ENCODE results near the gene ANKRD44.
A peak's percentile ranks its signal among the peaks of the same experiment; 100 is the strongest.
"Not testable (repeated sequence)": the region's sequence is repeated elsewhere in the genome, so short reads cannot be mapped to it uniquely, and the experiment has no call there.

The ANKRD44 gene

DNA sequence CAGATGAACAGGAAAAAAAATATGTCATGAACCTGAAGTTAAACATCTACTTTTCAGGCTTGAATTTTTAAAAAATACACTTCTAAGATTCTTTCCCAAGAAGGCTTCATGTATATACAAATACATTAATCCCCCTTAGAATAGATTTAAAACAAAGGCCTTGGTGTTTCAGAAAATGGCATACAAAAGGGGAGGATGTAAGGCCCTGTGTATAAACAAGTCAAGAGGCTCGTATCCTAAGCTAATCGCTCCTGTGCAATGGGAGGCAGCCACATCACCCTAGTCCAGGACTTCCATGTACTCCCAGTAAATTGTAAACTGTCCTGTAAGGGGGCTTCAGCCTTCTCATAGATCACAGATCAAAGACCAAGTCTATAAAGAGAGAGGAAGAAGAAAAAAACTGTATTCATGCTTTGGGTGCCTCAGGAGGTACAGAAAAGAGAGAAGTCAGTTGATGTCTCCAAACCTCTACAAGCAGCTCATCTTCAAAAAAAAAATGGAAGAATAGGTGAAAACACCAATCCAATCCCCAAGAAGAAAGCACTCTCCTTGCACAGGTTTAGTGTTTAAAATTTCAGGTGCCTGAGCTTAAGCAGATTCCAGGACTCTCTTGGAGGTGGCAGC, 53.9 kb downstream of the ANKRD44 start:
- no peak for DNase-seq

DNA sequence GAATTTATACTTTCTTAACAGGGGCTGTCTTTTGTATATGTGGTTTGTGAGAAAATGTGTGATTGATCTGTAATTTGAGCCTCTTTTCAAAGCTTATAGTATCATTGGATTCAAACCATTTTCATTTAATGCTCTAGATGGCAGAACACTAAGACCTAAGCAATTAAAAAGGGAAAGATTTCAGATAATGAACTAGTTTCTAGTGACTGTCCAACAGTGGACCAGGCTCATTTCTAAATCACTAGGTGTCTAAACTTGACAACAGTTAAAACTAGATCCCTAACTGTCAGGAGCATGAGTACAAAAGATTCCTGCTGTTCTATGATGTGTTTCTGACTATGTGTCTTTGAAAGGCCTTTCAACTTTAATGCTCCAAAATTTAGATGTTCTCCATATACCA, 54.6 kb downstream of the ANKRD44 start:
- no peak for DNase-seq

DNA sequence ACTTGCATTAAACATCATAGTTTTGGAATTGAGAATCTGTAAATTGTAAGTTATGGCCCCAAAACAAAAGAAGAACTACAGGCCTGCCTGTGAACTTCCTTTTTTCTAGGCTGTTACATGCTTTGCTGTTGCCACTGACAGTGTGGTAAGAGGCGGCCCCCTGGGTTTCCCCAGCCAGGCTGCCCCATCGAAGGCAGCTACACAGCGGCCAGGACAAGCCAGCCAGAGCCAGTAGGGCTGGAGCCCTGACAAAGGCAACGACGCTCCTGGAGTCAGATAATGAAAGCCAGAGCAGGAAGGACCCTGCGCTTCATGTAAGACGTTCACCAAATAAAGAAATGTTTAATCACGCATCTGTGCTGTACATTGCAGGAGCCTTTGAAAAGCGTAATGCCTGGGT, 55.0 kb downstream of the ANKRD44 start:
- DNase-seq: peak; percentile 61

DNA sequence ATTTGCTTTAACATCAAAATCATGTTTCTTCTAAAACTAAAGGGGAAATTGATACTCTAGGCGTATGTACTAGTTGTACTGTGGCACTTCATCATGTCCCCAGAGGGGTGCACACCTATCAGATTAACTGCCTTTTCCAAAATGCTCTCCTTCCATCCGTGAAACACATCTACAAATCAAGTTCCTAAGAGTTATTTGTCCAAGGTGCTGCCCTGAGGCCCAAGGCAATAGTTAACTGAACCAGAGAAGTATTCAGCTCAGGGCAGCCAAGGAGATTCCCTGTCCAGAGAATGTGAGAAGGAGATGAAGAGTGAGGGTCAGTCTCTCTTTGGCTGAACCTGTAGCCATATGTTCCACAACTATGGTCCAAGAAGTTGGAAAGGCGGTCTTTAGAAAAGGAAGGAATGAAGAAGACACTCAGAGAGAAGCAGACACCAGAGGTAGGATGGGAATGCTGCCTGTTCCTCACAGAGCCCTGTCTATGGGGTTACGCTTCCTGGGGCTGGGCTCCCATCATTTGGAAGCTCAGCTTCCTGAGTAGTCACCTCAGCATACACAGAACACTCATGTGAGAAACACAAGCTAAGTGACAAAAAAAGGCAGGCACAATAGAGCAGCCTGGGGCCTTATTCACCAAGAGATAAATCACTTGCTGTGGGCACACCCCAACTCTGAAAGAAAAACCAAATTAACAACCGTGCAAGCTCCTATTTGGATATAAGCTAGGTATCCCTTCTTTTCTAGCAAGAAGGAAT, 55.6 kb downstream of the ANKRD44 start:
- no peak for DNase-seq

DNA sequence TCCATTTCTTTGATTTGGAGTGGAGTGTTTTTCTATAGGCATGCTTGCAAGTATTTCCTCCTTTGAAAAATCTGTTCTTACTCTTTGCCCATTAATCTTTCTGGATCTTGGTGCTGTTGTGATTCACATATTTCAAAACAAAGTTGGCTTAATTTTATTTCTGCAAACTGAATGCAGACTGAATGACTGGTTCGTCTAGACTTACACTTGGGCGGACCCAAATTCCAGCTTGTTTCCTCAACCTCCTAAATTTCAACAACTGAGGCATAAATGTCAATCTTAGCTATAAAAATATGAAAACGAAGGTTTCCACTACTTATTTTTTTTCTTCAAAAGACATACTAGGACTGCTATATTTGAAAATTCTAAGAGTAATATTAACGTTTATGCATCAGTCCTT, 59.0 kb downstream of the ANKRD44 start:
- DNase-seq: no peak

DNA sequence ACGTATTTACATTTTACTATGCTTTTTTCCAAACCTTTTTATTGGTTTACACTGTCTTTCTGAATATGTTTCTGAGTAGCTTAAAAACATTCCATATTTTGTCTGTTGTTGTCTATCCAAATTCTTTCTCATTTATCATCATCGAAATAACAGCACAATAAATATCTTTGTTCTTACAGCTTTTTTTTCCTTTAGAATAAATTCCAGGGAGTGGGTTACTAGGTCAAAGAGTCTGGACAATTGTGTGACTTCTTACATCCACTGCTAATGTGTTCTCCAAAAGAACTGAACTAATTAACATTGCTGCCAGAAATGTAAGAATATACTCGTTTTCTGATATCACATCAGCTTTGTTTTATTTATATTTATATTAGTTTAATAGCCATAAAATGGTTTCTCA, 59.4 kb downstream of the ANKRD44 start:
- no peak for DNase-seq

DNA sequence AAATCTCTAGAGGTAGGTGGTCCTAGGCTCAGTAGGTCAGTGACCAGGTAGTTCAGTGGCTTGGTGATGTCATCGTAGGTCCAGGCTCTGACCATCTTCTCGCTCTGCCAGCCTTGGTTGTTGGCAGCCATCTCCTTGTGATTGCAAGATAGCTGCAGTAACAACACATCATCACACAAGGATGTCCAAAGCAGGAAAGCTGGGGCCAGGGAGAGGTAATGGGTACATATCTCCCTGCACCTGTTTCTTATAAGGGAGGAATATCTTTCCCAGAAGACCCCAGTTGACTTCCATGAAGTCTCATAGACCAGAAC, 60.5 kb downstream of the ANKRD44 start:
- no peak for DNase-seq

DNA sequence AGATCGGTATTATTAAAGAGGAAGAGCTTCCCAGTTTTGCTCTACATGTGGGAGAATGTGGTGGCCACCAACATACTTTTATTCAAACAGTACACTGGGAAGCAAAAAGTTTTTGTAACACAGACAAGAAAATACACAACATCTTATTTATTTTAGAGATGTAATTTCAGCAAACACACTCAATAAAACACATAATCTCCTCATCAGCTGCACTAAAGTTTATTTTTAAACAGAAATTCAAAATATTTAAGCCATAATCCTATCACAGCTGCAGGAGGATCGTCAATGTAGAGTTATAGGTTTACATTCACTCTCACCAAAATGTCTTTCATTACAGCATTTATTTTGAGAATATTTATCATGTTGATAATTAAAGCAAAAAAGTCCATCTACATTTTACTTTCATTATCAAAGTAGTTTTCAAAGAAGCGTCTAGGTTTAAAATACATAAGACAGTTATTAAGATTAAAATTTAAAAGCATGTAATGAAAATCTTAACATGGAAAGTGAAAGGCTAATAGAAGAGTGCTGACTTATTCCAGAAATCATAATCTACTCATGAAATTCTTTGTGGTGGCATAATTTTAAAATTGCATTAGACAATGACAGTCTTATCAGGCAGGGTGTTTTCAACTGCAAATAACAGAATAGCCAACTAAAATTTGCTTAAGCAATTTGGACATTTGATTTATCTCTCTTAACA, 61.0 kb downstream of the ANKRD44 start:
- no peak for DNase-seq

DNA sequence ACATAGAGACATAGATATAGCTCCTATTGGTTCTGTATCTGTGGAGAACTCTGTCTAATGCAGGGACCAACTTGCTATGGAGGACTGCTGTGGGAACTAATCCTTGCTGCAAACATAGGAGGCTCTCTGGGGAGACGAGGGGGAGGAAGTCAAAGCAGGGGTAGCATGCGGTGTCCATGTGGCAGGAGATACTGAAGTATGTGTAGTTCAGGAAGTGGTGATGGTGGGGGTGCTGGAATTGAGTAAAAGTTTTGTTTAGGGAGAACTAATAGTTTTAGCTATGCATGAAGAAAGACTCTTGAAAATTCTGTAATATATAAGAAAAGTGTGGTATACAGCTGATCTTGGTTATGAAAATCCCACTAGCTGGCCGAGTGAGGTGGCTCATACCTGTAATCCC, 62.0 kb downstream of the ANKRD44 start:
- DNase-seq: peak; percentile 11

DNA sequence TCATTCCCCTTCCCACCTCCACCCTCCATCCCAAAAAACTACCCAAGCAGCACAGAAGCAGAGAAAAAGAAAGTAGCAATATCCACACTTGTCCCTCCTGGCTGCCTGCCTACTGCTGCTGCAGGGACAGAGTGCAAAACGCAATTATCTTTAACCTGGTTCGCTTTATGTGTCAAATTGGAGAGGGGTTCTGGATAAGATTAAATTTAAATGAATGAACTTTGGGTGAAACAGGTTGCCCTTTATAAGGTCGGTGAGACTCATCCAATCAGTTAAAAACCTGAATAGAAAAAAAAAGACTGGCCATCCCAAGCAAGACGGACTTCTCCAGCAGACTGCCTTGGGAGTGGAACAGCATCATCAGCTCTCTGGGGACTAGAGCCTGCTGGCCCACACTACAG, 62.6 kb downstream of the ANKRD44 start:
- no peak for DNase-seq

DNA sequence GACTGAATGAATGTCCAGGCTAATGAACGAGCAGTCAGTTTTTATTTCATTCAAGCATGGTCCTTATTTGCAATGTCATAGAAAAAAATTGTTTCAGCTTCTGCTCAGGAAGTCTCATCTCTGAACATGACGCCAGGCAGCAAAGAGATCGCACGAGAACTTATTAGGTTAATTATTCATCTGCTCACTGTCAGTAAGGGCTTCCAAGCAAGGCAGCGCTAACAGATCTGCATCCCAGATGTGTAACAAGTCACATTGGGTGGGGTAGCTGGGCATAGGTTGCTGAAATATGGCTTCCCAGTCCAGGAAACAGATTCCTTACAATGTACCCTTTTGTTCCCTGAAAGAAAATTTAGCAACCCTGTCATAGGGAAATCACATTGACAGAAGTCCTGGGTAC, 63.5 kb downstream of the ANKRD44 start:
- DNase-seq: no peak

DNA sequence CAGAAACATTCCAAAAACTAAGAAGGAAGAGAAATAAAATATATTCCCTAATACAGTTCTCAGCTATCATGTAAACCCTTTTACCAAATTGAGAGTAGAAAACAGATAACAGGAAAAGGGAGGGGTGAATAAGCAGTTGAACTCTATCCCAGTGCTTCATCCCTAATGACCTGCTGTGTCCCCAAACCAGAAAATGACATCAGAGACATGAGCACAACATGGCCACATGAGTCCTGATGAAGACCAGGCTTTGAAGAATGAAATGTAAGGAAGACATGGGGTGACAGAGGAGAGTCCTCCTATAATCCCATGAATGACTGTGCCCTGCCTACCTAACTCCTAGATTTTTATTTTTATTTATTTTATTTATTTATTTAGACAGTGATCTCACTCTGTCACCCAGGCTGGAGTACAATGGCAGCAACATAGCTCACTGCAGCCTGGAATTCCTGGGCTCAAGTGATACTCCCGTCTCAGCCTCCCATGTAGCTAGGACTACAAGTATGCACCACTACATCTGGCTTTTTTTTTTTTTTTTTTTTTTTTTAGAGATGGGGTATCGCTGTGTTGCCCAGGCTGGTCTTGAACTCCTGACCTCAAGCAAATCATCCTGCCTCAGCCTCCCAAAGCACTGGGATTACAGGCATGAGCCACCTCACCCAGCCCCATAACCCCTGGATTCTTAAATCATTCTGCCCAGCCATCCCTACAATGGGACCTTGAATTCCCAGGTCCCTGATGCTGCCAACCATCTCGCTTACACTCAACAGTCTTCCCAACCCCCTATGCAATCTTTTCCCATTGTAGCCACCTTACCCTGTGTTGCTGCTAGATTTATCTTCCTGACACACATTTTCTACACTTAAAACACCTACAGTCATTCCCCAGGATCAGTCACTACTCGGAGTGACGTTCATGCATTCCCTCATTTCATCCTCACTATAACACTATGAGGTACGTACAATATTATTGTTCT, 64.5 kb downstream of the ANKRD44 start:
- DNase-seq: no peak

DNA sequence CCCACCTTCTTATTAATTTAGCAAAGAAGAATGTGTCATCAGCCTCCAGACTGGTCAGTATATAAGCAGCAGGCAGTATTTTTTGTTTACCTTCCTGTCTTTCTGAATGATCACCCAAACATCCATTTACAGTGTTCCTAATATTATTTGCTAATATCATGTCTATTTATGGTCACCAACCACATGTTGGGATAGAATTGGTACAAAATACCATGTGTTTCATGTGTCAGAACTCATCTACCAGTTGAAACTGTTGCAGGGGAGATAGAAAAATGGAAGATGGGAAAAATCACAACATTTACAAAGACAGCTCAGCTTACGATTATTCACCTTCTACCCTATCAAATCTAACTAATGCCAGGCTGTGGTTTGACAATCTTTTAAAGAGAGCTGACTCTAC, 66.2 kb downstream of the ANKRD44 start:
- DNase-seq: no peak

DNA sequence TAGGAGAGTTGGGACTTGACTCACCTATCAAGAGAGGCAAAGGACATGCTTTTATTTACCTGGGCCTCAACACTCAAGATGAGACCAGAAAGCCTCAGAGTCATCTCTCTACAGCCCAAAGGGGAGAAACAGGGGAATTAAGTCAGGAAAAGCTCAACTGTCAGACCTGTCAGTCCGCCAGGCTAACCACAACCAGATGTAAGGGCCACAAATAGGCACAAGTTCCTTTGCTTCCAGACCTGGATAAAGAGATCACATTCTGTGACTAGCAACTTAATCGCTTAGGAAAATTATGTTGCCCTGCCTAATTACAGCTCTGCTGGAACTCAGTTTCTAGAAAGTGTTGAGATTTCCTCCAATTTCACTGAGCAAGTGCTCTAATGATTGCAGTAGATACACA, 67.9 kb downstream of the ANKRD44 start:
- DNase-seq: no peak

DNA sequence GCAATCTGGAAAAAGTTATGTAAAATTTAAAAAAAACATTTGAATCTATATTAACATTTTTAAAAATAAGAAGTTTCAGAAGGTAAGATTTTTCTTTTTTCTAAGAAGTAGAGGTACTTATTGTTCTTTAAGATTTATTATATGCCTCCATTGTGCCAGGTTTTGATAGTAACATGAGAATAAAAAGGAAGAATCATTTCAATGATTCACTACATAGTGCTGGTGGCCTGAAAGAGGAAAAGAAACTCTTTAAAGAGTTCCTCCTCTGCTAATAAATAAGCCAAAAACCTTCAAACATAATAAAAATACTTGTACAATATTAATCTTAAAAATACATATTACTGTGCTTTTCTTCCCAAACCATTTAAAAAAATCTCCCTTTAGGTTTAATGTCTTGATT, 69.0 kb downstream of the ANKRD44 start:
- DNase-seq: no peak

DNA sequence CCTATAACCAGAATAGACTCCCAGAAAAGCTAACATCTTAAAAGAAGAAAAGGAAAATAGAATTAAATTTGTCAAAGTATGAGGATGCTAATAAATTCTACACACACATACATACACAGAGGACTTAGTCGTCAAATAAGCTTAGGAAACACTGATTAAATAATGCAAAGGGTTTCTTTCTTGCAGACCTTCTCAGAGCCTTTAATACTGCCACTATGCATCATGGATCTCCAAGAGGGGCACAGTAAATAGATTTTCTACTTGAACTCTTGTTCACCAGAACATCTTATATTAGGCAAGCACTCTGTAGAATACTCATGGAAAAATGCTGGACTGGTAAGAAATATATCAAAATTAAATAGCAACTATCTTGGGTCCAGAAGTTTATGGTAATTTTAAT, 69.4 kb downstream of the ANKRD44 start:
- DNase-seq: no peak

DNA sequence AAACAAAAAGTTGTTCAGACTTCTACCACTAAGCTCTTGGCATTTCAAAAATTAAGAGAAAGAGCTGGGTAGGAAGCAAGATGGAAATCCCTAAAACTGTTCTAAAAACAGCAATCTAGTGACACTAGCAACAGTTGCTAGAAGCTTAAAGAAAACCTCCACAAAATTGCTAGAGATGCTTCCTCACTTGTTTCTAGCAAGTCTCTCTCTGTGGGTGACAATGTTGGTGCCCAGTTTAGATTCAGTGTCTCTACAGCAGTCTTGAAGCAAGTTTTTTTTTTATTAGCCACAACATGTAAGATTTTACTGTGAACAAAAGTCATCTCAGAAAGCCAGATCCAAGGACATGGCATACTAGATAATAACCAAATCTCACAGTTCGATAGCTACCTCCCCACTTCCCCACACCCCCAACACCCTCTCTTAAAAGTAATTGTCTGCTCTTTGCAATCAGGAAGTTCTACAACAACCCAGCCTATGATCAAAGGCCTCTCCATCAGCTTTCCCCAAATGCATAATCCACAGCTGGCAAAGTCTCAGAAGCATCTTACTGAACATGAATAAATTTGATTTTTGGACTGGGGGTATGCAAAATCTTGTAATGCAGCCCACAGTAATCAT, 70.0 kb downstream of the ANKRD44 start:
- DNase-seq: no peak

DNA sequence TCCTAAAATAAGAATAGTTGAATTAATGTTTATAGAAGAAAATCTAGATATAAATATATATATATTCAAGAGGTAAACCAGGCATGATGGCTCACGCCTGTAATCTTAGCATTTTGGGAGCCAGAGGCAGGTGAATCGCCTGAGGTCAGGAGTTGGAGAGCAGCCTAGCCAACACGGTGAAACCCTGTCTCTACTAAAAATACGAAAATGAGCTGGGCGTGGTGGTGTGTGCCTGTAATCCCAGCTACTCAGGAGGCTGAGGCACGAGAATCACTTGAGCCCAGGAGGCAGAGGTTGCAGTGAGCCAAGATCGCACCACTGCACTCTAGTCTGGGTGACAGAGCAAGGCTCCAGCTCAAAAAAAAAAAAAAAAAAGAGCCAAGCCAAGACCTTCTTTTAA, 70.6 kb downstream of the ANKRD44 start:
- DNase-seq: not testable (repeated sequence)

DNA sequence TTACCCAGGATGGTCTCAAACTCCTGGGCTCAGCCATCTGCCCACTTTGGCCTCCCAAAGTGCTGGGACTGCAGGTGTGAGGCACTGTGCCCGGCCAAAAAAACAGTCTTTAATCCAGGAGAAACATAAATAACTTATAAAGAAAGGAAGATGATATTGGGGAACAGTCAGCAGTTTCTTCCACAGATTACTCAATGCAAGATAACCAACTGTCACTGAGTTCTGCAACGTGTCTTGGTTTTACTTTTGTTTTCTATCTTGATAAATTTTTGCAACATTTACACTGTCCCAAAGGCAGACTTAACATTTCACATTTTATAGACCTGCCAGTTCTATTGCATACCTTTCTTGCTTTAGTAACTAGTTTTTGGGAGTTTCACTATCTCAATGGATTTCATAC, 71.1 kb downstream of the ANKRD44 start:
- no peak for DNase-seq

DNA sequence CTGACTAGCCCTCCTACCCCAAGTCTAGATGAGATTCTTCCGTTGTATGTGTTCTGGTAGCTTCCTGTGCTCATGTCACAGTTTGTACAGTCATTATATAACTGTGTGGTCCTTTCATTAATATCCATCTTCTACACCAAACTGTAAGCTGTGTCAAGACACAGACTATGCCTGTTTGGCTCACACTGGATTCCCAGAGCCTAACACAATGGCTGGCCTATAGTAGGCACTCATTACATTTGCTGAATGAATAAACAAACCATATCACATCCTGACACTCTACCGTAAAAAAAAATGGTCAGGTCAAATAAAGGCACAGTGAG, 72.6 kb downstream of the ANKRD44 start:
- DNase-seq: no peak

DNA sequence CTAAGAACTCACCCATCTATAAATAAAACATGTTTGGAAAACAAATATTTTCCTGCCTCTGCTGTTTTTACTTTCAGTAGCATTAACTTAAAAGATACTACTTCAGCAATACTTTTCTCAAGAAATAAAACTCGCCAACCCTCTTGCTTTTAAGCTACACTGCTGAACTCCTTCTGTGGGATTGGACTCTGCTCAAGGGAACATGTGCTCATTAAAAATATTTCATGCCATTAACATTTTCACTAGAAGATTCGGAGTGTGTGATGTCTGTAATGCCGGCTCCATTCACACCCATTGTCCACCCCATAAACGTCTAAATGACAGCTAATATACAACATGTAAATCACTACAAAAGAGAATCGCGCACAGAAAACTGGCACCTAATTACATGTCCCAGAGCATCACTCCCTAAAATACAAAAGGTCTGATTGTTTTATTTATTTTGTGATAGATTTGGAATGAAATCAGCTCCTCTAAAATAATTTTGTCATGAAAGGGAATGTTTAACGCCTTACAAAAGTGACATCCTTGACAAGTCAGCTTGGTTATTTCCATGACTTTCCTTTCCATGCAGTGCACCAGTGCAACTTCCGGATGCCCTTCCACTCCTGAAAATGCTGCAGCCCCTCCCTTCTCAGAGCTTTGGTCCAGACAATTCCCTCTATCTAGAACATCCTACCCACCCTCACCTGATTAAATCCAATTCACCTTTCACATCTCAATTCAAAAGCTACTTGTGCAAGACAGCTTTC, 73.1 kb downstream of the ANKRD44 start:
- DNase-seq: no peak

DNA sequence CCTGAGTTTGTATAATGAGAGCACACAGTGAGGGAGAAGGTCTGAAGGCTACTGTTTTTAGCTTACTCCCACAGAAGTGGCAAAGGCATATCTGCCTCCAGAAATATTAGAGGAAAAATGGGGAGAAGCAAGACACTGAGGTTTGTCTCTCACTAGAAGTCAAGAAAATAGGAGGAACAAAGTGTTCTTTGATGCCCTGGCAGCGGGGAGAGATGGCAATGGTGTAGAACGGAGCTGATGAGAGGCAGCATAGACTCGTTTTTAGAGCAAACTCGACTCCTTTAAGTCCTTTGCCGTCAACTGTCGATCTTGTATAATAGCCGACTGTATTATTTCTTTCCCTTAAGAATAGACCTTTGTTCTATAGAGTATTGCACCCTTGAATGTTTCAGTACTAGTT, 73.8 kb downstream of the ANKRD44 start:
- DNase-seq: peak; percentile 68
